G401 (cell line): Measurements from ENCODE around the gene ADIG. TPM values are rescaled to one million over a fixed set of nuclear protein-coding genes. Genes with fewer than 3 reads are reported as not detected.
"Not testable (repeated sequence)": the region's sequence is repeated elsewhere in the genome, so short reads cannot be mapped to it uniquely, and the experiment has no call there.

Experiments used
- DNase-seq: peaks from one replicate; pipeline ENCODE4 v3.0.0-alpha.2; 2015; ENCODE audit warnings: low spot score
- in situ Hi-C: cut with HindIII; loops from 2 replicates; pipeline ENCODE4 v1.10.0; 2016; ENCODE audit warnings: low sequenced_read_pairs, mixed read lengths
- total RNA-seq: library from RNA; depleted of rRNA; stranded (reverse); fragments of >200 nt; shearing (Covaris generic); gene quantifications from 2 replicates; pipeline ENCODE4 v1.2.3, GENCODE V29; 2014

The ADIG gene
- total RNA-seq, 1 experiment from 2014 or later, result not detected

DNA sequence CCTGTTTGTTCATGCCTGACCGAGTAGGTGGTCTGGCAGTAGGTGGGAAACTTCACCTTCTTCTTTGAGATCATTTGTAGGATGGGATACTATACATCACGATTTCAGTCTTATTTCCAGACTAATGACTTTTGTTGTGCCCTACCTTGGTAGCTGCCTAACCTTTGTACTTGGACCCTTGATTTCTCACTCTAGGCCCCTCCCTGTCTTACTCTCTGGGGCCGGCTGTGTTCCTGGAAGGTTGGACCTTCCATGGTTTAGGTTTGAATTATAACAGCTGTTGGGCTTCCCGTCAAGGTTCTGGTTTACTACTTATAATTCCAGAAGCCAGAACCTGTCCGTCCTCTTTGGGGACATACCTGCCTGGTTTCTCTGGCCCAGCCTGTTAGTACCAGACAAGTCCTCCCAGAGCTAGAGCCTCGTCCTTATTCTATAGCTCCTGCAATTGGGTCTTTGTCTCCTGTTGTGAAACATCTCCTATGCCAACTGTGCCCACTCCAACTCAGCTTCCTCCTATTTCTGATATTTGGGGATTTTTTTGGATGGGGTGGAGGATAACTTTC is 14.9 kb upstream of the ADIG start:
- DNase-seq, result no peak

DNA sequence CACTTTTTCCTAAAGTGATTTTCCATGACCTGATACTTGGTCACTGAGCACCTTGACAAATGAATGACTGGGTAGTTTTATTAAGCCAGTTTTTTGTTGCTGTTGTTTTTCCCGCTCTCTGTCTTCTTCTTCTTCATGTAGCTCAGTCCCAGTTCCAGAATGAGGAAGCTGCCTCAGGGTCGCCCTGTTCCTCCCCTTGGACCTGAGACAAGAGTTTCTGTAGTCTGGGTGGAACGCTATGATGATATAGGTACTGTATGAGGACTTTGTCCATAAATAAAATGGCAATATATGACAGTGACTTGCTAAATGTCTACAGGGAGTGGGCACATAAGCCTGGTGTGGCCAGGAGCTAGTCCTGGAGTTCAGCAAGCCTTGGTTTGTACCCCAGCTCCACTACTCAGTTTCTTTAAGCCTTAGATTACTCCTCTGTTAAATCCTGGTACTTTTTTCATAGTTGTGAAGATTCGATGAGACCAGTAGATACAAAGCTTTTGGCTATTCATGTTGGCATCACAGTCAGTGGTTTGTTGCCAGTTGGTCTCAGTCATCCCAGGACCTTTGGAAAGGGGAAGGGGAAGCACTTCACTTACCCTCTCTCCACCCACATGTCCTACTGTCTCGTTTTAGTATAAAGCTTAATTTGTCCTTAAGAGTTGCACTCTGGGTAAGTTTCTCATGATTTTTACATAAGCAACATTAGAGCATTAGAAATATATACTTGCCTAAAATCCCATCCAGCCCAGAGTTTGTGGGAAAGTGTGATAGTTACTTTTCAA is 11.1 kb upstream of the ADIG start:
- in situ Hi-C loops, result no loop called here
- DNase-seq, result no peak

More for the DNA sequence above, 14.9 kb upstream of the ADIG start:
- in situ Hi-C loops, result no loop called here

DNA sequence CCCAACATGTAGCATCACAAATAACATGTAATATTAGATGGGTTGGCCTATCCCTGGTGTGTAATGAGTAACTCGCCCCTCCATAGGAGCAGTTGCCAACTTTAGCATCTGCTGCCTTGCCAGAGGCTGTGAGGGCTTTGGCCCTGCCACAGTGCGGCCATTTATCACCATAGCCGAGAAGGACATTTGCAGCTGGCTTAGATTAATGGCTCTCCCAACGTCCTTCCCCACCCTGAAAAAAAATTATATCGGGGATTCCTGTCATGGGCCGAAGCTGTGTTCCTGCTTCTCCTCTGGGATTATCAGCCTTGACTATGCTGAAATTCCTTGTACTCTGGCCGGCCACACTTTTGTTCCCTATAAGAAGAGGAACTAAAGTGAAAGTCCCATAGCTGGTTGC is 7.6 kb upstream of the ADIG start:
- no peak for DNase-seq
- in situ Hi-C loops, result no loop called here

DNA sequence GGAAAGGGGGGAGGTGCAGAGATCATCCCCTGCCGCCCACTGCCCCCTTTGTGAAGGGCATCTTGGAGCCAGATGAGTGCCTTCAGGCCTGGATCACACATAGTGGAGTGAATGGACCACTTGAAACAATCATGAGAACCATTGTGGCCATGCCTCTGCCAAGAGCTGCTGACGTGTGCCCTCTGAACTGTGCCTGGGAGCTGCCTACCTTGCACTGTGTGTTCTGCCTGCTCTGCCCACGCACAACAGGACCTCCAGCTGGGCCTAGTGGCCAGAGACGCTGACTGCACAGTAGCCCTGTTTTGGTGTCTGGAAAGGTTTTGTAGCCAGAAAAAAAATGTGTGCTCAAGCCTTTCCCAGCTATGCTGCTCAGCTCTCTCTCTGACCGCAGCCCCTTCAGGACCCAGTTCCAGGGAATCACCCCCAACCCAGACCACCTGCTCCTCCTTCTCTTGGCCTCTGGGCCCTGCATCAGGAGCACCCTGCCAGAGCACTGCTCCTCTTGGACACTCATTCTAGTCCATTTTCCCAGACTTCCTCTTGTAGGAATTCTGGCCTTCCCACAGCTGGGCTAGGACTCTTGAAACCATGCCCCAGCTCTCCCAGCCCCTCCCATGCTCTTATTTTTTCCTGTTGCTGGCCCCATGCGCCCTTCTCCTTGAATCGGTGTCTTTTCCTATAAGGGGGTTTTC is 1.6 kb upstream of the ADIG start:
- DNase-seq, result no peak
- in situ Hi-C loops, result no loop called here

DNA sequence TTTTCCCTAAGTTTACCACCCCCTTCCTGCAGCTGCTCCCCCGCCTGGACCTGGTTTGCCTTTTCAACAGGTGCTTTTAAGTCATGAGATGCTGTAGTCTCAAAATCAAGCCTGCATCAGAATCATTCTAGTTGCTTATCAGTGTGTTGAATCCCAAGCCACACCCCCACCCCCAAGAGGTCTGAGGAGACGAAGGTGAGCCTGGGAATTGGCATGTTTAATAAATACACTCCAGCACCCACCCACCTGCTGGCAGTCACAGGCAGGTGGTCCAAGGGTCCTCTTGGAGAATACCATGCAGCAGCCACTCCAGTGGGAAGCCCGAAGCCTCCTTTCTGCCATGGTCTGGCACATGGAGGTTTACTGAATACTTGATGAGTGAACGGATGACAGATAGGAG is 1.1 kb upstream of the ADIG start:
- in situ Hi-C loops, result no loop called here
- DNase-seq, result no peak

DNA sequence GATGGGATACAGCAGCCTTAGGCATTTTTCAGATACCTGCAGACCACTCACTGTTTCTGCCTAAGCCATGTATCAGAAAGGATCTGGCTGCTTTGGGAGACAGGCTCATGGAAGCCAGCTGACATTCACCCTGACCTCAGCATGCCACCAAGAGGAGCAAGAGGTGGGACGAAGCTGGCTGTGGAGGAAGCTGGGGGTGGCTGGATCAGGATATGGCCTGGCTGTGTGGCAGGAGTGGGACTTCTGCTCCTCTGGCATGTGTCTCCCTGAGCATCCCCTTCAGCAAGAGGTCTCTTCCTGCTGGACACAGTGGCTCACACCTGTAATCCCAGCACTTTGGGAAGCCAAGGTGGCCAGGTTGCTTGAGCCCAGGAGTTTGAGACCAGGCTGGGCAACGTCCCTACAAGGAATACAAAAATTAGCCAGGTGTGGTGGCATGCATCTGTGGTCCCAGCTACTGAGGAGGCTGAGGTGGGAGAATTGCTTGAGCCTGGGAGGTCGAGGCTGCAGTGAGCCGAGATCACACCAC is 897 bp downstream of the ADIG start:
- no peak for DNase-seq
- in situ Hi-C loops, result no loop called here

DNA sequence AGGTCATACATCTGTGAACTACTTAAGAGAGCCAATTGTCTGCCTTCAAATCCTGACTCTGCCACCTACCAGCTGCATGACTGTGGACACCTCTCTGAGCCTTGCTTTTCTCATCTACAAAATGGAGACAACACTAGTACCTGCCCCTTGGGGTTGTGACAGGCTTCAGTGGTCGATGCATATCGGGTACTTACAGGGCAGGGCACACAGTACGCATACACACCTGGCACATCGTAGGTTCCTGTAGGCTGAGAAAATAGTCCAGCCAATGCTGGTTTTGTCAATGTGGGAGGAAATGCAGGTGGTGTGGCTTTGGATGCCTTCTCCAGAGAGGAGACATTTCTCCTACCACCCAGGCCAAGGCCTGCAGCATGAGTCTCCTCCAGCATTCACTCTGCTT is 2.3 kb downstream of the ADIG start:
- DNase-seq, result no peak
- in situ Hi-C loops, result no loop called here

DNA sequence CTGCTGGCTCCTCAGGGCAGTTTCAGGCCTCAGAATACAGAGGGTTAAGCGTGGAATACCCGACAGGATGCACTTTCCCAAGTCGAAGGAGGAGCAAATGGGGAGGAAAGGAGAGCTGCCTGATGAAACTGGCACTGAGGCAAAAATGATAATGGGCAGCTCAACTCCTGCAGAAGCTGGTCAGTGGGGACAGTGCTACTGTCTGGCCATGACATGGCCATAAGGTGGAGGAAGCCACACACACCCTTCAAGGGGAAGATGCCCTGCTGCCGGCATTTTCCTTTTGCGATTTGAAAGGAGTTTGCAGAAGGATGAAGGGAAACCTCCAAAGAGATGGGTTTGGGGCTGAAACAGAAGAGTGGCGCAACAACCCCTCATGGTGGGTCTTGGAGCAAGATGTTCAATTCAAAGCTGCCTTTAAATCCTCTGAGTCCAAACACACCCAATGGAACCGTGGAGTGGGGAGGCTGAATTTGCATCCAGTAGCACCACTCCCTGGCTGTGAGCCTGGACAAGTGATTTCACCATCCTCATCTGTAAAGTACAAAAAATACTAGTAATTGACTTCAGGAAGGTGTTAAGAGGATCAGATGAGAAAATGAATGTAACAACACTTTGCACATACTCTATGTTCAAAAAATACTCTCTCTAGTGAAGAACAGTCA is 3.2 kb downstream of the ADIG start:
- no peak for DNase-seq
- in situ Hi-C loops, result no loop called here

DNA sequence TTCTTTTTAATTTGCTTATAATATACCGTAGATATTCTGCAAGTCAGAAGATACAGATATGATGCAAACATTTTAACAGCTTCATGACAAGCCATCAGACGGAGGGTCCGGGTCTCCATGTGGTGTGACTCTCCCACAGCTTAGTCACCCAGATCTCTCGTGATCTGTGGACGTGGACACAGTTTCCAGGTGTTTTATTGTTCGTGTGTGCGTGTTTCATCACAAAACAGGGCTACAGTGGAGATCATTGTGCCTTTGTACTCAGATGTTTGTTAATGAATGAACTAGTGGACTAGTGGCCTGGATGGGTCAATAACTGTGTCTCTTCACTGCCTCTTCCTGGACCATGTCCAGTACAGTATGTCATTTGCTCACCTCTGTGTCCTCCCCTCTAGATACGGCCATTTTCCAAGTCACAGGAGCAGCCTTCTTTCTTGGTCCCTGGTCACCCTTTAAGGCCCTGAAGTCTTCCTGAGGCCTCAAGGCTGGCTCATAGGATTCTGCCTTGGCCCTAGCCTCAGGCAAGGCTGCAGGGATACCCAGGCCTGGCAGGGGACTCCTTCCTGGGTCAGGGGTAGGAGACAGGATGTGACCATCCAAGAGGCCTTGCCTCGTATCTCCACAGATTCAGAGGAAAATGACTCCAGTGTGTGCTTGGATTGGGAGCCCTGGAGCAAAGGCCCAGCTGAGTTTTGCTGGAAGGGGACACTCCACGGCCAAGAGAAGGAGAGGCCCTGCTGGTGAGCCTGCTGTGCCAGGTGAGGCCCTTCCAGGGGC is 4.6 kb downstream of the ADIG start:
- in situ Hi-C loops, result no loop called here

DNA sequence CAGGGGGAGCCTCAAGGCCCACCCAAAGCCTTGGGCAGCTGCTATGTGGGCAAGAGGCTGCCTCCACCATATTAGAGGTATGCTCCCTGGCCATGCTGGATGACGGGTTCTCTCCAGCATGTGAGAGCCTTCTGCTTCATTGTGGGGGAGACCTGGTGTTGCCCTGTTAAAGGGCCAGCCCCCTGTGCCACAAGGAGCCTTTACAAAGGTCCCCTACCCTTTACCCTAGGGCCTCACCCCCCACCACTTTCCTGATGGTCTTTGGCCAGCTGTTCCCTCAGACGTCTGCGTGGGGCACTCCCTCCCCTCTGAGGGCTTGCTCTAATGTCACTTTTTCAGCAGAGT is 5.2 kb downstream of the ADIG start:
- in situ Hi-C loops, result no loop called here

More for the DNA sequence above, 4.6 kb downstream of the ADIG start:
- no peak for DNase-seq

DNA sequence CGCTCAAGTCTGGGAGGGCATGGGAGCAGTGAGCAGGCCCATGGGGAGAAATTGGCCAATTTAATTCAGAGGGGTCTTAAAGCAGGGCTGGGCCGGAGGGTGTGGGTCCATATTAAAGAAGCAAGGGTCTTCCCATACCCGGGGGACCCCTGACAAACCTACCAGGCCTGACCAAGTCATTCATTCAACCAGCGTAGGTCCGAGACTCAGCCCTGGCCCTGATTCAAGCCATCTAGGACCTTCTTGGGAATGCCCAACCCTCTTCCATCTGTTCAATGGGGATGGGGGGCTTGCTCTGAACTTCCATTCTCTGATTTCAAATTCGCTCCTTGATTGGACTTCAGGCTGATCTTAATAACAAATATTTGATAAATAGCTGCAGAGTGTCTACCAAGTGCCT is 7.3 kb downstream of the ADIG start:
- in situ Hi-C loops, result no loop called here
- no peak for DNase-seq

More for the DNA sequence above, 5.2 kb downstream of the ADIG start:
- no peak for DNase-seq

DNA sequence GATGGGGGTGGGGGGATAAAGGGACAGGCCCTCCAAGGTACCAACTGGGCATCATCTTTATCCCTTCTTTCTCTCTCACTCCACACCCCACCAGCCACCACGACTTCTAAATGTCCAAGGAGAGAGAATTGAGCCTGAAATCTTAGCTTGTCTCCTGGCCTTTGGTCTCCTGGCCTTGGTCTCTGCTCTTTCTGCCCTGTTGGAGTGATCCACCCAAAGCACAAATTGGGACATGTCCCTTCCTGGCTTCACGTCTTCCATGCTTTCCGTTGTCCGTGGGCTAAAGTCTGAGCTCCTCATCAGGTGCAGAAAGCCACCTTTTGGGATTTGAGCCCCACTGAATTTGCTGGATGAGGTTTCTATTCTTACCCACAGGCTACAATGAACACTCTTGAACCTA is 8.4 kb downstream of the ADIG start:
- no peak for DNase-seq
- in situ Hi-C loops, result no loop called here

DNA sequence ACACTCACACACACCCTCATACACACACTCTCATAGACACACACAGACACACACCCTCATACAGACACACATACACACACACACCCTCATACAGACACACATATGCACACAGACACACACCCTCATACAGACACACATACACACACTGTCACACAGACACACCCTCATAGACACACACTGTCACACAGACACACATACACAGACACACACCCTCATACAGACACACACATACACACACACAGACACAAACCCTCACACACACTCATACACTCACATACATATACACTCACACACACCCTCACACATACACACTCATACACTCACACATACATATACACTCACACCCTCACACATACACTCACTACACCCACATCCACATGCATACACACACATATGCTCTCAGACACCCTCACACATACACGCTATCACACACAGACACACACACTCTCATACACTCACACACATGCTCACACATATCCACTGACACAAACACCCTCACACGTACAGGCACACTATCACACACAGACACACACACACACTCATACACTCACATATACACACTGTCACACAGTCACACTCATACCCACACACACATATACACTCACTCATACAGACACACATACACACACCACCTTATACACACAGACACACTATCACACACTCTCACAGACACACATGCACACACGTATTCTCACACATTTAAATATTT is 9.1 kb downstream of the ADIG start:
- DNase-seq, result no peak
- in situ Hi-C loops, result no loop called here

DNA sequence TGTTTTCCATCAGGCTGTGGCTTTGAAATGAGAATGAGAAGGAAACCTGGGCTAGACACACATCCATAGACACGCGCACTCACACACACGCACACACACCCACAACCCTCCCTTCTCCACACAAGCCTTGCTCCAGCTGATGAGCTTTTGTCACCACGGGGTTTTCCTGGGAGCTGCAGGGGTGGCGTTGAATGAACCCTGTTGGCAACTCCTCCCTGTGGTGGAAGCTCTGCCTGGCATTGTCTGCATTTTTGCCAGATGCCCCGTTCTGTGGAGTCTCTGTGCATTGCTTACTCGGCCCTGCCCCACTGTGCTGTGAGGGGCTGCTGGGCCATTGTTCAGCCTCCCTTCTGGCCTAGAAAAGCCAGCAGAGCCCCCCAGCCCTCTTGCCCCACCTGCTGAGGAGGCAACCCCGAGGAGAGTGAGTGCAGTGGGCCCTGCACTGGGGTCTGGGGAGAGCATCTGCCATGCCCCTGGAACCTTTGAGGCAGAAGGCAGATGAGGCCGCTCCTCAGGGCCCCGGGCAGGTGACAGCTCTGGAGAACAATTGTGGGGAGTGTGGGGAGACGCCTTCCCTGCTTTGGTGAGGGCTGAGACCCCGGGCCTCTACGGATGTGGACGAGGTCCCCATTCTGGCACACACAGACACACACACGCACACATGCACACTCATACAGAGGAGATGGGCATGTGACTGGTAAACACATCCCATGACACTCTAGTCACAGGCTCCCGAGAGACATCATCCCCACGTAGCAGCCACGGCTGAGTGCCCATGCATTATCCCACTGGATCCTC is 9.9 kb downstream of the ADIG start:
- in situ Hi-C loops, result no loop called here
- DNase-seq, result no peak

DNA sequence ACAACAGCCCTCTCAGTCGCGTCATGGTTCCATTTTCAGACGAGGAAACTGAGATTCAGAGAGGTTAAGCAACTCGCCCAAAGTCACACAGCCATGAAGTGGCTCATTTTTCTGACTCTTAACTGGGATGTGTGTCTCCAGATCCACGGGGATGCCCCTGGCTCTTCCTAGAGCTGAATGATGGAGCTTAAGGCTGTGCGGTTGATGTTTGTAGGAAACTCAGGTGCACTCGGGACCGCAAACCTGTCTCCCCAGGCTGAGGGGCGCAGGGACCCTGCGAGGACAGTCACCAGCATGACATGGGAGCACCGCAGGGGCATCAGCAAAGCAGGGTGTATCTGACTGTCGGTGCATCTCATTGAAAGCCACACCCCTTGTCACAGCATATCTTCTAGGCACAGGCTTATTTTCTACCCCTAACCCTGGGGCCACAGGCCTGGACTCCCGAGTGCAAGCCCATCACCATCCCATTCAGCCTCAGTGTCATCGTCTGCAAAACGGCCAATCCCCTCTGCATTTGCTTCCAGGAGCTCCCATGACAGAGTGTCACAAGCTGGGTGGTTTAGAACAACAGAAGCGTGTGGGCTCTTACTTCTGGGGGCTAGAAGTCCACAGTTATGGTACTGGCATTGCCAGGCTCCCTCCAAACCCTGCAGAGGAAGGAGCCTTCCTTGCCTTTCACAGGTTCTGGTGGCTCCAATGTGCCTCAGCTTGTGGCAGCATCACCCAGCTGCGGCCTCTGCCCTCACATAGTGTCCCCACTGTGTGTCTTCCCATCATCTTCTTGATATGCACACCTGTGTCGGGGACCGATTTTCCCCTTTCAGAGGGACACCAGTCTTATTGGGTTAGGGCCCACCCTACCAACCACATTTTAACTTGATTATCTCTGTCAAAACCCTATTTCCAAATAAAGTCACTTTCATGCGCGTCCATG is 10.7 kb downstream of the ADIG start:
- in situ Hi-C loops, result no loop called here
- DNase-seq, result no peak

DNA sequence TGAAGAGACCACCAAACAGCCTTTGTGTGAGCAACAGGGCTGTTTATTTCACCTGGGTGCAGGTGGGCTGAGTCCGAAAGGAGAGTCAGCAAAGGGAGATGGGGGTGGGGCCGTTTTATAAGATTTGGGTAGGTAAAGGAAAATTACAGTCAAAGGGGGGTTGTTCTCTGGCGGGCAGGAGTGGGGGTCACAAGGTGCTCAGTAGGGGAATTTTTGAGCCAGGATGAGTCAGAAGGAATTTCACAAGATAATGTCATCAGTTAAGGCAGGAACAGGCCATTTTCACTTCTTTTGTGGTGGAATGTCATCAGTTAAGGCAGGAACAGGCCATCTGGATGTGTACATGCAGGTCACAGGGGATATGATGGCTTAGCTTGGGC is 11.4 kb downstream of the ADIG start:
- DNase-seq, in situ Hi-C loops: not testable (repeated sequence)

DNA sequence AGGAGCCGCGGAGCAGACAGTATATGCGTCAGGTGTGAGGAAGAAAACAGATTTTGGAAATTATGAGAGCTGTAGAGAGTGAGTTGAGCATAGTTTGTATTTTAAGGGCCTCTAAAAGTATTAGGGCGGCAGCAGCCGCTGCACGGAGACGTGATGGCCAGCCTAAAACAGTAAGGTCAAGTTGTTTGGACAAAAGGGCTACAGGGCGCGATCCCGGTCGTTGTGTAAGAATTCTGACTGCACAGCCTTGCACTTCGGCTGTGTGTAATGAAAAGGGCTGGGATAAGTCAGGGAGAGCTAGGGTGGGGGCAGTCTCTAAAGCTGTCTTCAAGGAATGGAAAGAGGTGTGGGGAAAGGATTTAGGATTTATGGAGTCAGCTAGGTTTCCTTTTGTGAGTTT is 13.3 kb downstream of the ADIG start:
- DNase-seq, in situ Hi-C loops: not testable (repeated sequence)
